Measurements from ENCODE around the gene CCIN.

Gene CCIN

DNA sequence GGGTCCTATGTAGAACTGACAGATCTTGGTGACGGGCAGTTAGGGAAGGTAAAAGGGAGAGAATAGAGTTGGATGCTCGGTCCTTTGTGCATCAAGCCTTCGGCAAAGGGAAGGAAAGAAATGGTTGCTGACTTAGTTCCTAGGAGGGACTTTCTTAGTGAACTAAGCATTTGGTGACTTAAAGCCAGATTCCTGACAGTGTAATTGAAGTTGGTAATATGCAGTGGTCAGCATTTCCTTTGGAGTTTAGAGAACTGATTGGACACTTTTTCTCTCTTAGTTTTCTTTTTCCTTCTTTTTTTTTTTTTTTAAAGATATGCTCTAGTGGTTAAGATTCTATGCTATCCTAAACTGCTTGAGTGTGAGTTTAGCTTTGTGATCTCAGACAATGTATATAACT, 23.8 kb downstream of the CCIN start:
- DNase-seq, result no peak

DNA sequence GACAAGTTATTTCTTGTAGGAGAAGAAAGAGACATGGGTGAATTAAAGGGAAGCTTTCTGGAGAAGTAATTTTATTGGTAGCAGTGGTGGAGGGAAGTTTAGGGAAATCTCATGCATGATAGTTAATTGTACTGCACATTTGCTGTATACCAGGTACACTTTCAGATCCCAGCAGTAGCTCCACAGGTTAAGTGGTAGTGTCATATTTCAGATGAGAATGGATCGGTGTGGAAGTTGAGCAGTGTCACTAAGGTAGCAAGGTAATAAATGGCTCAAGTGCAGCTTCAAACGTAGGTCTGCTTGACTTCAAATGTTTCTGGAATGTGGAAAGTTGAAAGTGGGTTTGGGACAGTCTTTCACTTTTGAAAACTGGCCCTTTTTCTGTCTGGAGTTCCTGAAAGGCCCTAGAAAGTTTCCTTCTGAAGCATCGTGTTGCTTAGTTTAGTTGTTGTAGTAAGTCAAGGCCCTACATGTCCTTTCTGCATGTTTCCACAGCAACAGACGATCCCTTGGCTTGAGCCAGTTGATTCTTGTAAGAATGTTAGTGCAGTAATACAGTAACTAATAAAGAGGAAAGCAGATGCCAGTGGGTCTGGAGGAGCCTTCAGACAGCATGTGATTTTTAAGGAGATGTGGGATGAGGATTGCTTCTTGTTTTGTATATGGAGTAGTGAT, 25.3 kb downstream of the CCIN start:
- no peak for DNase-seq

GRCh38 chr9:36204906-36205547, 35.8 kb downstream of the CCIN start:
- no peak for DNase-seq

- no peak for DNase-seq
These were observed 37.8 kb downstream of the CCIN start for GRCh38 chr9:36207016-36207415.

GRCh38 chr9:36207546-36208012, 38.4 kb downstream of the CCIN start:
- no peak for DNase-seq

DNA sequence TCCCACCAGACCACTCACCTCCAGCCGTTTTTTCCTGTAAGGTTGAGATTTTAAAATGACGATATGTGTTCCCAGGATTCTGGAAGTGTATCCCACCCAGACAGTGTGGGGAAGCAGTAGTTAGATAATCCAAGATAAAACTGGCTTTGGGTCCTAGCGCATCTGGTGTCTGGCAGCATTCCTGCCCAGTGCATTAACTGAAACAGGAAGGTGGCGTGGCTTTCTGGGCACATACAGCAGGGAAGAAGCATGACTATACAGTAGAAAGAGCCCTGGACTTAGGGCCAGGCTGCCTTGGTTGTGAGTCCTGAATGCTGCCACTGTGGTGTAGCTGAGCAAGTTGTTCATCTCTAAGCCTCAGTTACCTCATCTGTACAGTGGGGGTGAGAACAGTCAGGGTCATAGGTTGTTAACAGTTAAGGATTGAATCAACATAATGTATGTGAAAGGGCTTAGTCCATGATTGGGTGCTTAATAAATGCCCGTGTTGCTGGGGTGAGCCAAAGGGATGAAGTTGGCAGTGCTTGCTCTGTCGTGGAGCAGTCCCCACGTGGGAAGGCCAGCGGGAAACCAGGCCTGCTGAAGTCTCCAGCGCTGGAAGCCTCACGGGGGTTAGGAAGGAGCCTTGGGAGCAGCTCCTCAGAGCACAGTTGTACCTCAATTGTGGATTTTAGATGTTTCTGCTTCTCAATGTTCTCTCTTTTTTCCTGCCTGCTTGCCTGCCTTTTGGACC, 39.5 kb downstream of the CCIN start:
- DNase-seq, result no peak

- no peak for DNase-seq
These were observed 41.5 kb downstream of the CCIN start for GRCh38 chr9:36210722-36211121.

DNA sequence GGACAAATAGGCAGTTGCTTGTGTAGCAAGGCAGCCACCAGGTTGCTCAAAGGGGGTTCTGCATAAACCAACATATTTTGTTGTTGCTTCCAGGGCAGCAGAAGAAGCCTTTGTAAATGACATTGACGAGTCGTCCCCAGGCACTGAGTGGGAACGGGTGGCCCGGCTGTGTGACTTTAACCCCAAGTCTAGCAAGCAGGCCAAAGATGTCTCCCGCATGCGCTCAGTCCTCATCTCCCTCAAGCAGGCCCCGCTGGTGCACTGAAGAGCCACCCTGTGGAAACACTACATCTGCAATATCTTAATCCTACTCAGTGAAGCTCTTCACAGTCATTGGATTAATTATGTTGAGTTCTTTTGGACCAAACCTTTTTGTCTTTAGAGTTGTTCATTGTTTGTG, 42.3 kb downstream of the CCIN start:
- no peak for DNase-seq

DNA sequence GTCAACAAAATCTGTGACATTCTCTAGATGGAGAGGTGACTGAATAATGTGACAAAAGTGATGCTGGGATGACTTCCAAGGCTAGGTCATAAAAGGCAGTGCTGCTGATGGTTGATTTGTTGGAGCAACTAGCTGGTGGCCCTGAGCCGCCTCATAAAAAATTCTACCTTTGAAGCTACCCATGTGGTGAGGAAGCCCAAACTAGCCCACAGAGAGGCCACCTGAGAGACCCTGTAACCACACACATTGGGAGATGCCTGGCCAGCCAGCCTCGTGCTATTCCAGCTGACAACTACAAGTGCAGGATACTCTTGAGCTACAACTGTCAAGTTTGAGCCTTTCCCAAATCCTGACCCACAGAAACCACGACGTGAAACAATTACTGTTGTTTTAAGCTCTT, 44.2 kb downstream of the CCIN start:
- DNase-seq, result no peak

- DNase-seq, result no peak
These were observed 44.8 kb downstream of the CCIN start for GRCh38 chr9:36213989-36214388.

- no peak for DNase-seq
These were observed 45.4 kb downstream of the CCIN start for GRCh38 chr9:36214571-36214970.

GRCh38 chr9:36217256-36217968, 48.2 kb downstream of the CCIN start:
- DNase-seq, result no peak

DNA sequence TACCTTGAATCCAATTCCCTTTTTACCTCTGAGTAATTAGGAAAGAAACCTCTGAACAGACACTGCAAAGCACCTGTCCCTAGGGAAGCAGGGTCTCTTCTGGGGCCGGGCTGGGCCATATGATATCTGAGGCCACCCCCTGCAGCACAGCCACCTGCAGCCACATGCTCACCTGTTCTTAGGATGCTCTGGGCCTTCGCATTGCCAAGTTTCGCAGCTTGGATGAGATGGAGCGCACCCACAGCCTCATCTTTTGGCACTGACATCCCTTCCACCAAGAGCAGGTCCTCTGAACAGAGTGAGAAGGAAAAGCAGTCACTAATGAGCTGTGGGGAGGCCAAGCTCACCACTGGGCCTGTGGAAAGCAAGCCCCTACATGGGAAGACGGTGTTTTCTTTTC, 48.8 kb downstream of the CCIN start:
- no peak for DNase-seq

- no peak for DNase-seq
These were observed 49.3 kb downstream of the CCIN start for GRCh38 chr9:36218411-36218901.
